Smooth muscle cell (in vitro differentiated cells): ENCODE measurements around the gene WIPF1. TPM values are rescaled to one million over a fixed set of nuclear protein-coding genes. Genes with fewer than 3 reads are reported as not detected.

Experiments
- DNase-seq: peaks from one replicate; lab custom pipeline; 2025; ENCODE audit not compliant: unreplicated experiment; lab: John Stamatoyannopoulos, UW
- H2AFZ ChIP-seq: fragments of 200-600 bp; sonication (generic); 2 replicates; pipeline ENCODE4 v1.6.0; 2016; ENCODE audit warnings: antibody characterized with exemption, low read depth, mild to moderate bottlenecking
- H3F3A ChIP-seq: fragments of 200-600 bp; sonication (generic); 2 replicates; pipeline ENCODE4 v1.6.0; 2017; ENCODE audit warnings: antibody characterized with exemption, low read depth
- H3K27ac ChIP-seq: fragments of 200-600 bp; sonication (generic); 2 replicates; pipeline ENCODE4 v1.5.1; 2016; ENCODE audit warnings: low read depth, mild to moderate bottlenecking
- H3K27me3 ChIP-seq: fragments of 200-600 bp; sonication (generic); 2 replicates; pipeline ENCODE4 v1.6.1; 2016; ENCODE audit warnings: low read depth, mild to moderate bottlenecking
- H3K36me3 ChIP-seq: fragments of 200-600 bp; sonication (generic); 2 replicates; pipeline ENCODE4 v1.5.1; 2016; ENCODE audit warnings: low read depth
- H3K4me1 ChIP-seq: fragments of 200-600 bp; sonication (generic); 2 replicates; pipeline ENCODE4 v1.5.1; 2016; ENCODE audit warnings: low read depth
- H3K4me2 ChIP-seq: fragments of 200-600 bp; sonication (generic); 2 replicates; pipeline ENCODE4 v1.6.0; 2016; ENCODE audit warnings: mild to moderate bottlenecking
- H3K4me3 ChIP-seq: fragments of 200-600 bp; sonication (generic); 2 replicates; pipeline ENCODE4 v1.5.1; 2016; ENCODE audit warnings: mild to moderate bottlenecking
- H3K79me2 ChIP-seq: fragments of 200-600 bp; sonication (generic); 2 replicates; pipeline ENCODE4 v1.6.0; 2016; ENCODE audit warnings: low read depth, mild to moderate bottlenecking
- H3K9ac ChIP-seq: fragments of 200-600 bp; sonication (generic); 2 replicates; pipeline ENCODE4 v1.6.0; 2016; ENCODE audit warnings: low read depth
- H3K9me3 ChIP-seq: fragments of 200-600 bp; sonication (generic); replicated peaks from 2 replicates; pipeline ENCODE4 v1.5.1; 2016; ENCODE audit warnings: low read depth
- H4K20me1 ChIP-seq: fragments of 200-600 bp; sonication (generic); 2 replicates; pipeline ENCODE4 v1.6.0; 2016; ENCODE audit warnings: low read depth
- WGBS: methylation state at CpG from one replicate; pipeline ENCODE4 v1.1.7; 2016; ENCODE audit warnings: low lambda C conversion rate; 5-methylcytosine and 5-hydroxymethylcytosine counted together
- polyA plus RNA-seq: library from polyadenylated mRNA; unstranded; fragments of >200 nt; fragmentation: Nextera tagmentation; extraction: Ambion mirVana; gene quantifications from 2 replicates; pipeline ENCODE4 v1.2.1, GENCODE V29; 2016
- total RNA-seq: library from RNA; depleted of rRNA; stranded (reverse); fragments of >200 nt; gene quantifications from 2 replicates; pipeline ENCODE4 v1.2.3, GENCODE V29; 2014
- TF ChIP-seq, protein P1 (sequence below): fragments of 200-600 bp; sonication (generic); IDR thresholded peaks from 2 replicates; pipeline ENCODE4 v1.5.1; 2017; ENCODE audit warnings: borderline replicate concordance, mild to moderate bottlenecking, antibody characterized with exemption; ENCODE audit not compliant: insufficient read depth, poor library complexity, severe bottlenecking

WIPF1 gene
- total and polyA plus RNA-seq, 2 experiments from 2014 or later = 27.3 to 35.5 TPM

- H3K9me3 ChIP-seq = no peaks in the 10 kb centered on the region
These were observed 73.1 kb downstream of the WIPF1 start for GRCh38 chr2:174524527-174524926.

DNA sequence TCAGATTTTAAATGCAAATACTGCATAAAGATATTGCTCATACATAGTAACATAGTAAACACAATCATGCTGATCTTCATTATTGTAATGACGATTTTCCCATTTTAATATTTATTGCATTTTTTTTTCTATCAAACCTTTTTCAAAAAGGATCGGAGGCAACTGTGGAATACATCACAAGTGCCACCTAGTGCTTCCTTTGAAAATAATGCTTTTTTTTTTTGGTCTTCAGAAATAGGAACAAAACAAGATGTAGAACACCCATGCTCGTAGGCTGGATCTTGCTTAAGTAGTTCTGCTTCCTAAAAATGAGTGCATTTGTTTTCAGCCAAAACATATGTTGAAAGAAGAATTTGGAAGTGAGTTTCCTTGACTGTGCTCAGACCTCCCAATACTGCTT, 75.1 kb downstream of the WIPF1 start:
- Histone ChIP-seq H3K27me3 (no peaks in the 10 kb centered on the region), H3K4me2 (no peak overlapping the region), H3F3A (no peaks in the 10 kb centered on the region), H3K27ac (no peak overlapping the region), H2AFZ (no peak overlapping the region), H3K9me3 (no peaks in the 10 kb centered on the region), H3K36me3 (no peaks in the 10 kb centered on the region), H3K79me2 (no peaks in the 10 kb centered on the region), H3K4me1 (no peaks in the 10 kb centered on the region), H3K4me3 (no peak overlapping the region), H3K9ac (no peak overlapping the region), H4K20me1 (no peaks in the 10 kb centered on the region)
- TF ChIP-seq, protein P1, sequence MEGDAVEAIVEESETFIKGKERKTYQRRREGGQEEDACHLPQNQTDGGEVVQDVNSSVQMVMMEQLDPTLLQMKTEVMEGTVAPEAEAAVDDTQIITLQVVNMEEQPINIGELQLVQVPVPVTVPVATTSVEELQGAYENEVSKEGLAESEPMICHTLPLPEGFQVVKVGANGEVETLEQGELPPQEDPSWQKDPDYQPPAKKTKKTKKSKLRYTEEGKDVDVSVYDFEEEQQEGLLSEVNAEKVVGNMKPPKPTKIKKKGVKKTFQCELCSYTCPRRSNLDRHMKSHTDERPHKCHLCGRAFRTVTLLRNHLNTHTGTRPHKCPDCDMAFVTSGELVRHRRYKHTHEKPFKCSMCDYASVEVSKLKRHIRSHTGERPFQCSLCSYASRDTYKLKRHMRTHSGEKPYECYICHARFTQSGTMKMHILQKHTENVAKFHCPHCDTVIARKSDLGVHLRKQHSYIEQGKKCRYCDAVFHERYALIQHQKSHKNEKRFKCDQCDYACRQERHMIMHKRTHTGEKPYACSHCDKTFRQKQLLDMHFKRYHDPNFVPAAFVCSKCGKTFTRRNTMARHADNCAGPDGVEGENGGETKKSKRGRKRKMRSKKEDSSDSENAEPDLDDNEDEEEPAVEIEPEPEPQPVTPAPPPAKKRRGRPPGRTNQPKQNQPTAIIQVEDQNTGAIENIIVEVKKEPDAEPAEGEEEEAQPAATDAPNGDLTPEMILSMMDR = peak; percentile 13
- no peak for DNase-seq
- 67% methylated on average over 3 of the region's 3 CpGs for WGBS

More at GRCh38 chr2:174524527-174524926, 73.1 kb downstream of the WIPF1 start:
- H3K79me2 ChIP-seq = no peaks in the 10 kb centered on the region
- no peaks in the 10 kb centered on the region for H4K20me1 ChIP-seq
- no peak for DNase-seq
- no peaks in the 10 kb centered on the region for H3F3A ChIP-seq
- no peaks in the 10 kb centered on the region for H3K36me3 ChIP-seq
- no peak overlapping the region for H3K4me2 ChIP-seq
- TF ChIP-seq, protein P1 = no peak
- no peak overlapping the region for H3K9ac ChIP-seq
- no peak overlapping the region for H3K27ac ChIP-seq
- H3K4me1 ChIP-seq = no peaks in the 10 kb centered on the region
- 98% methylated on average over 2 of the region's 2 CpGs for WGBS
- no peak overlapping the region for H3K4me3 ChIP-seq
- no peak overlapping the region for H2AFZ ChIP-seq
- no peaks in the 10 kb centered on the region for H3K27me3 ChIP-seq

DNA sequence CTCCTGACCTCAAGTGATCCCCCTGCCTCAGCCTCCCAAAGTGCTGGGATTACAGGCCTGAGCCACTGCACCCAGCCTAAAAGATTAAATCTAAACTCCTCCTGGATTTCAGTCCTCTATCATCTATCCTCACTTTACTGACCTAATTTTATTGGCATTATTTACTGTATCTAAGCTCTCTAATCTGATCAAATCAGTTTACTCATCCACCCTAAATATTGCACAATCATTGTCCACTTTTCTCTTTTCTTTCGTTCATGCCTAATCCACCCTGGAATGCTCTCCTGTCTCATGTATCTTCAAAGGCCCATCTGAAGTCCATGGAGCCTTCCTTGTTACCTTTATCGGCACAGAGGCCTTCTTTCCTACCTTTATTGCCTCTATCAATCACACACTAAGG, 79.2 kb downstream of the WIPF1 start:
- DNase-seq = no peak
- Histone ChIP-seq H3K4me3 (no peak overlapping the region), H3K27ac (no peak overlapping the region), H3K27me3 (no peaks in the 10 kb centered on the region), H3K4me2 (no peak overlapping the region), H4K20me1 (no peaks in the 10 kb centered on the region), H2AFZ (no peak overlapping the region), H3F3A (no peaks in the 10 kb centered on the region), H3K9me3 (no peaks in the 10 kb centered on the region), H3K36me3 (no peaks in the 10 kb centered on the region), H3K79me2 (no peaks in the 10 kb centered on the region), H3K9ac (no peak overlapping the region), H3K4me1 (no peaks in the 10 kb centered on the region)
- 81% methylated on average over 2 of the region's 2 CpGs for WGBS
- TF ChIP-seq, protein P1 = no peak

GRCh38 chr2:174516501-174517378, 80.9 kb downstream of the WIPF1 start:
- no peaks in the 10 kb centered on the region for H3K79me2 ChIP-seq
- no peak overlapping the region for H3K27ac ChIP-seq
- no peak overlapping the region for H3K4me3 ChIP-seq
- no peaks in the 10 kb centered on the region for H3K4me1 ChIP-seq
- H3K9ac ChIP-seq = no peak overlapping the region
- H3F3A ChIP-seq = no peaks in the 10 kb centered on the region
- H3K9me3 ChIP-seq = no peaks in the 10 kb centered on the region
- TF ChIP-seq, protein P1 = no peak
- H3K36me3 ChIP-seq = no peaks in the 10 kb centered on the region
- H3K4me2 ChIP-seq = no peak overlapping the region
- no peaks in the 10 kb centered on the region for H4K20me1 ChIP-seq
- 85% methylated on average over 5 of the region's 5 CpGs for WGBS
- no peaks in the 10 kb centered on the region for H3K27me3 ChIP-seq
- DNase-seq = no peak
- H2AFZ ChIP-seq = no peak overlapping the region
